Measurements from ENCODE around the gene NAAA.
"Not testable (repeated sequence)": the region's sequence is repeated elsewhere in the genome, so short reads cannot be mapped to it uniquely, and the experiment has no call there.

The NAAA gene

GRCh38 chr4:75919920-75920319, 20.9 kb downstream of the NAAA start:
- no peak for DNase-seq (ENCODE audit: low read depth)

- DNase-seq (ENCODE audit: low read depth) = no peak
Observed at GRCh38 chr4:75916091-75916661, 24.6 kb downstream of the NAAA start.

DNA sequence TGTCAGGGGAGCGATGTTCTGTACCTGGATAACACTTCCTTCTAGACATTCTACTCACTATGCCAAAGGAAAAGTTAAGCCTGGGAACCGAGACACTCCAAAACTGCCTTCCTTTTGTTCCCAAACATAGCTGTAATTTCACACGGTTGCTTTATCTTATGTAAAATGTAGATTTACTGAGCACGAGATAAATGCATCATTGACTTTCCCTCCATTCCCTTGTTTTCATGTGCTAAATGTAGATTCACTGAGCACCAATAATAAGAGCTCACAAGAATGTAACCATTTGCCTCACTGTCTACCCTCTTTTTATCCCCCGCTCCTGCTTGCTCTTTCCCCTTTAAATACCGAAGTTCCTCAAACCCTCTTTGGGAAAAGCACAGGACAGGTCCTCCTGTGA, 27.8 kb downstream of the NAAA start:
- DNase-seq (ENCODE audit: low read depth) = no peak

DNA sequence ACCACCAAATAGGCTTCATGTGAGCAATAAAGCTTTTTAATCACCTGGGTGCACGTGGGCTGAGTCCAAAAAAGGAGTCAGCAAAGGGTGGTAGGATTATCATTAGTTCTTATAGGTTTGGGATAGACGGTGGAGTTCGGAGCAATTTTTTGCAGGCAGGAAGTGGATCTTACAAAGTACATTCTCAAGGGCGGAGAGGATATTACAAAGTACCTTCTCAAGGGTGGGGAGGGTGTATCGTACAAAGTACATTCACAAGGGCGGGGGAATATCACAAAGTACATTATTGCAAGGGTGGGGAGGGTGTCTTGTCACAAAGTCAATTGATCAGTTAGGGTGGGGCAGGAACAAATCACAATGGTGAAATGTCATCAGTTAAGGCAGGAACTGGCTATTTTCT, 30.0 kb downstream of the NAAA start:
- DNase-seq (ENCODE audit: low read depth) = not testable (repeated sequence)

- DNase-seq (ENCODE audit: low read depth) = no peak
Observed at GRCh38 chr4:75909405-75909804, 31.4 kb downstream of the NAAA start.

DNA sequence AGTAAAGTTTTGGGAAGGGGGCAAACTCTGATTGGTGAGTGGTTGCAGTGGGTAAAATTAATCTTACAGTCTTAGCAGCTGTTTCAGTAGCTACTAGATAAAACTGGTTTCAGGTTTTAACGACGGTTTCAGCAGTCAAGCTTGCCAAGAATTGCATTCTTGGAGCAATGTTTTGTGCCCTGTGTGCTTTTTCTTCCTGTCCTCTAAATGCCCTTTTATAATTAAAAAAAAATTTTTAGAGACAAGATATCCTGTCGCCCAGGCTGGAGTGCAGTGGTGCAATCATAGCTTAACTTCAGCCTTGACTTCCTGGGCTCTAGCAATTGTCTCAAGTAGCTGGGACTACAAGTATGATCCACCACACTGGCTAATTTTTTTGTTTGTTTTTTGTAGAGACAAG, 32.3 kb downstream of the NAAA start:
- no peak for DNase-seq (ENCODE audit: low read depth)

GRCh38 chr4:75907966-75908365, 32.8 kb downstream of the NAAA start:
- no peak for DNase-seq (ENCODE audit: low read depth)

- DNase-seq (ENCODE audit: low read depth) = no peak
Observed at GRCh38 chr4:75904076-75904475, 36.7 kb downstream of the NAAA start.

- DNase-seq (ENCODE audit: low read depth) = no peak
Observed at GRCh38 chr4:75902352-75902751, 38.5 kb downstream of the NAAA start, which contains the start of gene PPEF2. Gene PPEF2 (minus strand): TSS chr4:75902452. CDS start chr4:75896325, 6,127 bp downstream.

DNA sequence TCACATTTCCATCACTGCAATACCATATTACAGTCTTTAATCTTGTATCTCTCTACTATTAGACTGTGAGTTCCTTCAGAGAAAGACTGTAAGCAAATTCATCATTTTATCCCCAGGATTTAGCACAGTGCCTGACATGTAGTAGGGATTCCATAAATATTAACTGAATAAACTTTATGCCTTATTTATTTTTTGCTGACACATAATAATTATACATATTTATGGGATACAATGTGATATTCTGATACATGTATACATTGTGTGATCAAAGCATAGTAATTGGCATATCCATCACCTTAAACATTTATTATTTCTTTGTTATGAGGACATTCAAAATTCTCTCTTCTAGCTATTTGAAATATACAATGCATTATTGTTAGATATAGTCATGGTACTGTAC, 42.3 kb downstream of the NAAA start:
- DNase-seq (ENCODE audit: low read depth) = no peak

GRCh38 chr4:75895744-75896314, 45.0 kb downstream of the NAAA start:
- no peak for DNase-seq (ENCODE audit: low read depth)

GRCh38 chr4:75892508-75892907, 48.3 kb downstream of the NAAA start:
- no peak for DNase-seq (ENCODE audit: low read depth)

DNA sequence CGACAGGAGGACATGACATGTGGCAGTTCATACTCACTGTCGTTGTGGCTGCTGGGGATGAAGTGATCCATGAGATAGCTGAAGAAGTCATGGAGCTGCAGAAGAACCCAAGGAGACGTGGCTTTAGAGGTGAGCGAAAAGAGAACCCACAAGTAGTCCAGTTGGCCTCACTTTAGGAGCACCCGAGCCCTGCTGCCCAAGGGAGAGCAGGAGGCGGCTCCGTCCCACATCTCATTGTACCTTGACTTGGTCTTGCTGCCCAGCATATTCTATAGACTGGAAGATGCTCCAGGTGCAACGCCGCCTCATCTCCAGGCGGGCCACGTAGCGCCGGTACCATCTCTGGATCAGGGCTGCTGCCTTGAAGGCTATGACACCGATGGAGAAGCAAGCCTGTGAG, 49.2 kb downstream of the NAAA start:
- no peak for DNase-seq (ENCODE audit: low read depth)

DNA sequence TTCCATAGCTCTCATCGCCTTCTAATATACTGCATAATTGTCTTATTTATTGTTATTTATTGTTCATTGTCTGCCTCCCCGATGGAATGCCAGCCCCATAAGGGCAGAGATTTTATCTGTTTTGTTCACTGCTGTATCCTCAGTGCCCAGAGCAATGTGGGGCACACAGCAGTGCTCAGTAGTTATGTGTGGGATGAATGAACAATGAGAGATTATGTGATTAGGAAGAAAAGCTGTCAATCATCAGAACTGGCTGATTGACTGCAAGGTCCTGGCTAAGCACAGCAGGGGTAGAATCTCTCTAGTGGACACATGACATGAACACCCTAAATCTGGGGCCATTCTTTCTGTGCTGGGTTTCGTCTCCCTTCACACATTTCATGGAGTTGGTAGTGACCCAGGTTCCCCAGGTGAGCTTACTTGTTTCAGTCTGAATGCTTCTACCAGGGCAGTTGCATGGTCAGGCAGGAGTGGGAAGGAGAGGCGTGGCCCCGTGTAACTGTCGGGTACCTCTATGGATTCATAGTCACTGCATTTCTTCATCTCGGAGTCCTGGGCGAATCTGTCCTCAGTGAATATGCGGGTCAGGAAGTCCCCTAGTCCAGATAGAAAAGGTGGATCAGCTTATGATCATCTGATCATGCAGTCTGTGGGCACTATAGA, 51.1 kb downstream of the NAAA start:
- DNase-seq (ENCODE audit: low read depth) = no peak

GRCh38 chr4:75886104-75886503, 54.7 kb downstream of the NAAA start:
- DNase-seq (ENCODE audit: low read depth) = no peak

DNA sequence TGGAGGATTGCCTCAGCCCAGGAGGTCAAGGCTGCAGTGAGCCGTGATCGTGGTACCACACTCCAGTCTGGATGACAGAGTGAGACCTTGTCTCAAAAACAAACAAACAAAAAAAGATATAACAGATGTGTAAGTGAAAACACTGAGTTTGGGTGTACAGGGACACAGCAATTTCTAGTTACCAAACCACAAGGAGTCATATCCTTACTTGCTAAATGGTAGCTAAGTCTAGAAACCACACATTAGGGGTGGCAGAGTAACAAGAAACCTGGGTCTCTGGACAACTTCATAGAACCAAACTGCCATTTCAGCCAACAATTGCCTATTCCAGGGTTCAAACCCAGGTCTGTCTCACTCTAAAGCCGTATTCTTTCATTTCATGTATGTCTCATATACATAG, 59.3 kb downstream of the NAAA start:
- no peak for DNase-seq (ENCODE audit: low read depth)

GRCh38 chr4:75880278-75880677, 60.5 kb downstream of the NAAA start:
- no peak for DNase-seq (ENCODE audit: low read depth)

DNA sequence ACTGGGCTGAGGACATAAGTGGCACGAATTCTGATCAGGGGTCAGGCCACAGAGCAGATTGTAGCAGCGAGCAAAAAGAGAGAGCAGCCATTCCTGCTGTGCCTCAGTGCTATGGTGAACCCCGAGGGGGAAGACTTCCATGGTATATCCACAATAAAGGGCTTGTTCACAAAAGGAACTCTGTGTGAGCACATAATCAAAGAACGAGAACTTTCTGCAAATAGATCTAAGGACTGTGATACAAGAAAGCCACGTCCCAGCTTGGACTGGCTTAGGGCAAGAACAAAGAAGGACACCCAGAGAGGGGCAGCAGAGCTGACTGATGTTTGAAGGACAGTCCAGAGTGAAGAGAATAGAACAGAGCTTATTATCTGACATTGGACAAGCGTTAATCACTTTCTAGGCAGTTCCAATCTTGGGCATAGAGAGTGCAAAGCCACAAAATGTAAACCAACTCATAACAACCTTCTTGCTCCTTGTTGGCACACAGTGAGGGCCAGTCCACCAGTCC, 62.5 kb downstream of the NAAA start:
- DNase-seq (ENCODE audit: low read depth) = no peak

DNA sequence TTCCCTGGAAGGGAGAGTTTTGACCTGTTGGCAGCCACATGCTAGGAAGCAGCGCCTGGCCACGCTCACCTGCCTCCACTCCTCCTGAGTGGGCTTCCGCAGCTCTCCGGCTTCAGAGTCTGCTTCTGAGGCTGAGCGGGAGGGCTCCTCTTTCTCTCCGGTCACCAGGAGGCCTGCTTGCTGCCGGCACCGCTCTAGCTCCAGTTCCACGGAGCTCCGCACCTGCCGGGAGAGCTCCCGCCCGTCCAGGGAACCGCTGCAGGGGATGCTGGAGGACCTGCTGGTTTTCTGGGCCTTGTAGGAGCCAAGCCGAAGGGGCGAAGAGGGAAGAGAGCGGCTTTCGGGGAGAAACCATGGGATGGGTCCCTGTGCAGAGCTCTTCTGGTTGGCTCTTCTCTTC, 64.6 kb downstream of the NAAA start:
- no peak for DNase-seq (ENCODE audit: low read depth)

GRCh38 chr4:75869100-75869499, 71.7 kb downstream of the NAAA start:
- DNase-seq (ENCODE audit: low read depth) = no peak

GRCh38 chr4:75867130-75867529, 73.7 kb downstream of the NAAA start:
- no peak for DNase-seq (ENCODE audit: low read depth)

All from activated T-cell treated with anti-CD3 and anti-CD28 coated beads for 48 hours (primary cell).